OCI-LY1 (cell line): ENCODE results near the gene MPRIP.

ENCODE experiments used
- H2AFZ ChIP-seq: fragments of 200-600 bp; sonication (generic), shearing (Covaris generic); 2 replicates; pipeline ENCODE4 v1.6.0; 2014; ENCODE audit warnings: antibody characterized with exemption, mild to moderate bottlenecking, low read length
- H3F3A ChIP-seq: fragments of 200-600 bp; sonication (generic), shearing (Covaris generic); 2 replicates; pipeline ENCODE4 v1.6.0; 2014; ENCODE audit warnings: mild to moderate bottlenecking, antibody characterized with exemption, low read length, moderate library complexity; ENCODE audit not compliant: insufficient read depth
- H3K27ac ChIP-seq: fragments of 200-600 bp; sonication (generic); 2 replicates; pipeline ENCODE4 v1.5.1; 2014; ENCODE audit warnings: low read length, mixed run types, mild to moderate bottlenecking, low read depth; ENCODE audit not compliant: poor library complexity, severe bottlenecking
- H3K27me3 ChIP-seq: fragments of 200-600 bp; sonication (generic); 2 replicates; pipeline ENCODE4 v1.6.0; 2014; ENCODE audit warnings: antibody characterized with exemption, mild to moderate bottlenecking, low read length, moderate library complexity; ENCODE audit not compliant: insufficient read depth
- H3K36me3 ChIP-seq: fragments of 200-600 bp; sonication (generic); 2 replicates; pipeline ENCODE4 v1.6.1; 2014; ENCODE audit warnings: mild to moderate bottlenecking, antibody characterized with exemption, low read length, moderate library complexity, mixed read lengths; ENCODE audit not compliant: insufficient read depth
- H3K4me1 ChIP-seq: fragments of 200-600 bp; sonication (generic); 2 replicates; pipeline ENCODE4 v1.5.1; 2014; ENCODE audit warnings: mild to moderate bottlenecking, low read length, moderate library complexity; ENCODE audit not compliant: insufficient read depth, severe bottlenecking
- H3K4me2 ChIP-seq: fragments of 200-600 bp; sonication (generic), shearing (Covaris generic); 2 replicates; pipeline ENCODE4 v1.6.1; 2014; ENCODE audit warnings: low read length
- H3K4me3 ChIP-seq: fragments of 200-600 bp; sonication (generic); 2 replicates; pipeline ENCODE4 v1.5.1; 2014; ENCODE audit warnings: low read length, low read depth, mild to moderate bottlenecking, mixed read lengths; ENCODE audit not compliant: poor library complexity, severe bottlenecking
- H3K79me2 ChIP-seq: fragments of 200-600 bp; shearing (Covaris generic); 2 replicates; pipeline ENCODE4 v1.6.1; 2016; ENCODE audit warnings: mixed run types, low read length, mixed read lengths; ENCODE audit not compliant: insufficient read depth
- H3K9ac ChIP-seq: fragments of 200-600 bp; sonication (generic), shearing (Covaris generic); 2 replicates; pipeline ENCODE4 v1.6.1; 2014; ENCODE audit warnings: mild to moderate bottlenecking, low read length, mixed read lengths
- H3K9me2 ChIP-seq: fragments of 200-600 bp; sonication (generic), shearing (Covaris generic); 2 replicates; pipeline ENCODE4 v1.6.1; 2014; ENCODE audit warnings: low read depth, mild to moderate bottlenecking, low read length, mixed read lengths
- H3K9me3 ChIP-seq: fragments of 200-600 bp; shearing (Covaris generic); 2 replicates; pipeline ENCODE4 v1.6.1; 2014; ENCODE audit warnings: low read length, mixed read lengths
- H4K20me1 ChIP-seq: fragments of 200-600 bp; sonication (generic), shearing (Covaris generic); 2 replicates; pipeline ENCODE4 v1.6.0; 2016; ENCODE audit warnings: mild to moderate bottlenecking, low read length; ENCODE audit not compliant: insufficient read depth
- EZH2 ChIP-seq: fragments of 200-600 bp; sonication (generic), shearing (Covaris generic); IDR thresholded peaks from 2 replicates; pipeline ENCODE4 v1.8.0; 2017; ENCODE audit warnings: borderline replicate concordance, mixed run types, mild to moderate bottlenecking, antibody characterized with exemption, low read length, moderate library complexity, mixed read lengths
- TF ChIP-seq, protein P1 (sequence below): fragments of 200-600 bp; sonication (generic), shearing (Covaris generic); IDR thresholded peaks from 2 replicates; pipeline ENCODE4 v1.5.1; 2017; ENCODE audit warnings: mild to moderate bottlenecking, antibody characterized with exemption, low read length, moderate library complexity, mixed read lengths

The MPRIP gene

DNA sequence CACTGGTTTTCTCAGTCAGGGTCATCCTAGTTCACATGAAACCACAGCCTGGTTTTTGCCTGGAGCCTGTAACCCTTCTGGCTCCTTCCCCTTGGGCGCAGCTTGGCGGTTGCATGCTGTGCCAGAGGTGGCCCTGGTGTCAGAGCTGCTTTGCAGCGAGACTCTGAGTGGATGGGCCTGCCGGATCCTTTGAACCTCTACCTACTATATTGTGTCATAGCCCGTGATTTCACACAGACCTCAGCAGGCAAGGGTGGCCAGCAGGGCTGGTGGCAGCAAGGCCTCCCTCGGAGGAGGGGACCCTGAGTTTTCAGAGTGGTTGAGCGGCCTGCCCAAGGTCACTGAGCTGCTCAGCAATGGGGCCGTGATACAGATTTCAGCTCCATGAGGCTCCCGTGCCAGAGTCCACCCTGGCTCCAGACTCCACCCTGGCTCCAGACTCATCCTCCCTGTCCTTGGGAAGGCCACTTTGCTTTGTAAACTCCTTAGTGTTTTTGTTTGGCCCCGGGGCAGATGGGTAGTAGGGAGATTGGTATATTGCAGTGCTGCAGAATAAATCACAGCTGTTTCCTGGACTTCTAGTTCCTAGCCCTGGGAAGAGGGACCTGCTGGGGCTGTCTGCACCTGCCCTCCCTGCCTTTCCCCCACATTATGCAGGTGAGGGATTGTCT lies 9.7 kb downstream of the MPRIP start:
- Histone ChIP-seq H3K9me3 (no peaks in the 10 kb centered on the region), H3K9ac (no peak overlapping the region), H3K9me2 (no peaks in the 10 kb centered on the region), H4K20me1 (no peaks in the 10 kb centered on the region), H3K4me3 (no peak overlapping the region), H3K27me3 (no peaks in the 10 kb centered on the region), H2AFZ (no peak overlapping the region), H3K4me2 (no peak overlapping the region), H3F3A (no peaks in the 10 kb centered on the region), H3K36me3 (no peaks in the 10 kb centered on the region), H3K27ac (no peak overlapping the region), H3K4me1 (no peaks in the 10 kb centered on the region), H3K79me2 (peaks cover 42% of the 10 kb centered on the region)
- TF ChIP-seq, protein P1, sequence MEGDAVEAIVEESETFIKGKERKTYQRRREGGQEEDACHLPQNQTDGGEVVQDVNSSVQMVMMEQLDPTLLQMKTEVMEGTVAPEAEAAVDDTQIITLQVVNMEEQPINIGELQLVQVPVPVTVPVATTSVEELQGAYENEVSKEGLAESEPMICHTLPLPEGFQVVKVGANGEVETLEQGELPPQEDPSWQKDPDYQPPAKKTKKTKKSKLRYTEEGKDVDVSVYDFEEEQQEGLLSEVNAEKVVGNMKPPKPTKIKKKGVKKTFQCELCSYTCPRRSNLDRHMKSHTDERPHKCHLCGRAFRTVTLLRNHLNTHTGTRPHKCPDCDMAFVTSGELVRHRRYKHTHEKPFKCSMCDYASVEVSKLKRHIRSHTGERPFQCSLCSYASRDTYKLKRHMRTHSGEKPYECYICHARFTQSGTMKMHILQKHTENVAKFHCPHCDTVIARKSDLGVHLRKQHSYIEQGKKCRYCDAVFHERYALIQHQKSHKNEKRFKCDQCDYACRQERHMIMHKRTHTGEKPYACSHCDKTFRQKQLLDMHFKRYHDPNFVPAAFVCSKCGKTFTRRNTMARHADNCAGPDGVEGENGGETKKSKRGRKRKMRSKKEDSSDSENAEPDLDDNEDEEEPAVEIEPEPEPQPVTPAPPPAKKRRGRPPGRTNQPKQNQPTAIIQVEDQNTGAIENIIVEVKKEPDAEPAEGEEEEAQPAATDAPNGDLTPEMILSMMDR = no peak
- no peak for TF ChIP-seq EZH2

DNA sequence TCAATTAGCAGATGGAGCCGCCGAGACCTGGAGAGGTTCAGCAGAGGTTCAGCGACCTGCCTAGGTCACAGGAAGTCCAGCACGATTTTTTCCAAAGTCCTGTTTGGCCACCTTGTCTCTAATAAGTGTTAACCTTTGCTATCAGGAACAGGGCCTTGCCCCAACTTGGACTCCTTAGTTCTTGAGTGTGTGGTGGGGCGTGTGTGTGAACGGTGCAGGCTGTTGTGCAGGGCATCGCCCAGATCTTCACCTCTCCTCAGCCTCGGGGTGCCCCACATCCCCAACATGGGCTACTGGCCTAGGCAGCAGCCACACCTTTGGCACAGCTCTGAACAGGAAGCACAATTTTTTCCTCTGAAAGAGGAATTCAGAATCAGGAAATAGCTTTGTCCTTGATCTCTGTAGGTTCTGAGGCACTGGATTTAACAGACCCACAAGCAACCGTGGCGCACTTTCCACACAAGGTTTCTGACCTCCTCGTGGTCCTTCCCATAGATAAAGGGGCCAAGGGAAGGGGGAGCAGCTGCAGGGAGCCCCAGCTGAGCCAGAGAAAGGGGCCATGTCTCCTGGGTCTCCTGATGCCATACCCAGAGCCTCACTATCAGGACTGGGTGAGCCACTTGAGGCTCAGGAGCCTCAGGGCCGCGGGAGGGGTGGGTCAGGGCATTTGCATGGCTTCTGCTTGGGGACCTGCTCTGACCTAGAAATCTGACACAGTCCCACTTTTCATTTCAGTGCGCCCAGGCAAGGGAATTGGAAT lies 10.4 kb downstream of the MPRIP start:
- Histone ChIP-seq H3K27ac (no peak overlapping the region), H3K4me1 (no peaks in the 10 kb centered on the region), H2AFZ (no peak overlapping the region), H3K4me2 (no peak overlapping the region), H3F3A (no peaks in the 10 kb centered on the region), H3K9me2 (no peaks in the 10 kb centered on the region), H3K27me3 (no peaks in the 10 kb centered on the region), H3K36me3 (no peaks in the 10 kb centered on the region; the same call in 1 of the 2 replicates), H3K9me3 (no peaks in the 10 kb centered on the region), H3K9ac (no peak overlapping the region), H3K79me2 (peaks cover 35% of the 10 kb centered on the region), H4K20me1 (no peaks in the 10 kb centered on the region), H3K4me3 (no peak overlapping the region)
- TF ChIP-seq, protein P1 = no peak
- TF ChIP-seq EZH2 = no peak

DNA sequence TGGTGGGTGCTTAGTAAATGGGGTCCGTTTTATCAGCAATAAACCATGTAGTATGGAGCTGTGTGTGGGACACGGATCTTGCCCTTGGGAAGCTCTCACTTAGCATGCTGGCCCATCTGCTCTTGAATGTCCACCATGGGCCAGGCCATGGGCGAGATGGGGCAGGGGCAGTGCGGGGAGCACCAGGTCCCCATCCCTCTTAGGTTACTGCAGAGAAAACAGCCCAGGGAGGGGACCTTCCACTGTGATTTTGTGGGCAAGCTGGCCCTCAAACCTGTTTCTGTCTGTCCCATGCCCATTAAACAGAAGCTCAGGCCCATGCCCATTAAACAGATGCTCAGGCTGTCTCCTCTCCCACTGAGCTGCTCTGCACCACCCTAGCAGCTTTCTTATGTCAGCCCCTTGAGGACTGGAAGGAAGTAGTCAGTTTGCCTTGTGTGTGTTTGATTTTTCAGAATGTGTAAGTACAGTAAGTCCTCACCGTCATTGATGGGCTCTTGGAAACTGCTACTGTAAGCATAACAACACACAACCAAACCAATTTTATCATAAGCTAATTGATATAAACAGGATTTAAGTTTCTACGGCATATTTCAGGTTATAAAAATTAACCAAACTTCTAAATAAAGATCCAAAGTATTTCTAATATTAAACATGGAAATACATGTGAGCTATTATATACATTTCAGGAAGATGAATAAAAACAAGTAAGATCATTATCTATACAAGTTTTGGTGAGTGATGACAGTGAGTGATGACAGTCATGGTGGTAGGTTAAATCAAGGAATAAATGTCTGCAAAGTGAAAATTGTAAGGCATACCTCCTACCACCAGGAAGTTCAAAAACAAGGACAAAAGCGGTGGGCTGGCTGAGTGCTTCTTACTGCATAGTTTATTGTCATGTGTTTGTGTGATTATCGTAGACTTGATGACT lies 11.5 kb downstream of the MPRIP start:
- Histone ChIP-seq H2AFZ (no peak overlapping the region), H3K9me2 (no peaks in the 10 kb centered on the region), H3K79me2 (peaks cover 24% of the 10 kb centered on the region), H3K4me1 (no peaks in the 10 kb centered on the region), H3K4me3 (no peak overlapping the region), H3K27ac (no peak overlapping the region), H3F3A (no peaks in the 10 kb centered on the region), H3K4me2 (no peak overlapping the region), H3K27me3 (no peaks in the 10 kb centered on the region), H4K20me1 (no peaks in the 10 kb centered on the region), H3K9ac (no peak overlapping the region), H3K9me3 (no peaks in the 10 kb centered on the region), H3K36me3 (no peaks in the 10 kb centered on the region; the same call in 1 of the 2 replicates)
- TF ChIP-seq, protein P1 = no peak
- TF ChIP-seq EZH2 = no peak
